BE2C (cell line): ENCODE measurements around the gene TMEM263.

Experiments used
- DNase-seq: peaks from one replicate; pipeline ENCODE4 v3.0.0-alpha.2; 2020
- H3K27me3 ChIP-seq: fragments of 250-450 bp; sonication (Bioruptor Pico); 2 replicates; pipeline ENCODE4 v1.5.1; 2020; ENCODE audit warnings: mild to moderate bottlenecking
- H3K36me3 ChIP-seq: fragments of 250-450 bp; sonication (Bioruptor Pico); 2 replicates; pipeline ENCODE4 v1.5.1; 2020; ENCODE audit warnings: mild to moderate bottlenecking
- H3K4me1 ChIP-seq: fragments of 250-450 bp; sonication (Bioruptor Pico); 2 replicates; pipeline ENCODE4 v1.5.1; 2020
- H3K4me3 ChIP-seq: 2 replicates; pipeline ENCODE4 v1.5.1; 2011; ENCODE audit warnings: low read depth, low read length
- H3K9me3 ChIP-seq: fragments of 250-450 bp; sonication (Bioruptor Pico); 2 replicates; pipeline ENCODE4 v1.5.1; 2020
- TF ChIP-seq, protein P1 (sequence below): IDR thresholded peaks from 2 replicates; pipeline ENCODE4 v1.5.1; 2012; ENCODE audit warnings: mild to moderate bottlenecking, low read depth, low read length

Gene TMEM263

DNA sequence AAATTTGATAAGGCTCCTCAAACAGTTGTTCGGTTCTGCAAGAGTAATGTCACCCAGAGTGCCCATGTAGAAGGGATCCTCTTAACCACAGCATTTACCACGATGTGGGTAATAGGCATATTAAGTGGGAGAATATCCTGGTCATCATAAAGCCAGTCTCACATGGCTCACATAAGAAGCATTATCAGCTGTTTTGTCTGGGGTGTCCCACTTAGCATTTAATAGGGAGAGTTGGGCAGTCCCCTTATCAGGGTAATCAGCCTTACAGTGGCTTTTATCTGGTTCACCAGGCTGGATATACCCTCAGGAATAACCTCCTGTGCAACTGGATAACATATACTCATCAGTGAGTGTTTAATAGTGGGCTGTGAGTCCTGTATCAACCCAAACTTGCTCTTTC, 12.9 kb upstream of the TMEM263 start:
- Histone ChIP-seq H3K36me3 (no peaks in the 10 kb centered on the region), H3K9me3 (no peaks in the 10 kb centered on the region; the same call in 1 of the 2 replicates), H3K27me3 (no peaks in the 10 kb centered on the region), H3K4me3 (no peak overlapping the region), H3K4me1 (no peaks in the 10 kb centered on the region)
- no peak for DNase-seq
- TF ChIP-seq, protein P1, sequence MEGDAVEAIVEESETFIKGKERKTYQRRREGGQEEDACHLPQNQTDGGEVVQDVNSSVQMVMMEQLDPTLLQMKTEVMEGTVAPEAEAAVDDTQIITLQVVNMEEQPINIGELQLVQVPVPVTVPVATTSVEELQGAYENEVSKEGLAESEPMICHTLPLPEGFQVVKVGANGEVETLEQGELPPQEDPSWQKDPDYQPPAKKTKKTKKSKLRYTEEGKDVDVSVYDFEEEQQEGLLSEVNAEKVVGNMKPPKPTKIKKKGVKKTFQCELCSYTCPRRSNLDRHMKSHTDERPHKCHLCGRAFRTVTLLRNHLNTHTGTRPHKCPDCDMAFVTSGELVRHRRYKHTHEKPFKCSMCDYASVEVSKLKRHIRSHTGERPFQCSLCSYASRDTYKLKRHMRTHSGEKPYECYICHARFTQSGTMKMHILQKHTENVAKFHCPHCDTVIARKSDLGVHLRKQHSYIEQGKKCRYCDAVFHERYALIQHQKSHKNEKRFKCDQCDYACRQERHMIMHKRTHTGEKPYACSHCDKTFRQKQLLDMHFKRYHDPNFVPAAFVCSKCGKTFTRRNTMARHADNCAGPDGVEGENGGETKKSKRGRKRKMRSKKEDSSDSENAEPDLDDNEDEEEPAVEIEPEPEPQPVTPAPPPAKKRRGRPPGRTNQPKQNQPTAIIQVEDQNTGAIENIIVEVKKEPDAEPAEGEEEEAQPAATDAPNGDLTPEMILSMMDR: no peak

DNA sequence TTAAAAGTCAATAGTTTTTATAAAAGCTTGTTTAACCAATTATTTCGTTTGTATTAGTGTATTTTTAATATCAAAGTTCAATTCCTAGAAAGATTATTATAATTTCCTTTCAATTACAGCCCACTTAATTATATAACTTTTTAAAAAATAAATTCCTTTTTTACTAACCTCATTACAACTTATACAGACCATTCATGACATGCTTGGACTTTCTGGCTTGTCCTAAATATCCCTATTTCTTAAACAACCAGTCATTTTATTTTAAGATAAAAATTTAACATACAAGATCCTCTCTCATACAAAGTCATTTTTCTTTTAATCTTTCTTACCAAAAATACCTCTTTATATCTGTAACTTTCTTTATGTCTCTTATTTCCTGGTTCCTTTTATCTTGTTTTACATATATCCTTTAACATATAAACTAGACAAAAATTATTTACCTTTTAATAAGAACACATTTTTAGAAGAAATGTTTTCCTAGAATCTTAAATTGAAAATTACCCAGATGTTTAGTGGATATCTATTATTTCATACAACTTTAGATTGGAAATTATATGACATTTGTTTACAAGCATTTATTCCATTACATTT, 10.4 kb upstream of the TMEM263 start:
- Histone ChIP-seq H3K9me3 (peaks cover 3% of the 10 kb centered on the region; the same call in 1 of the 2 replicates), H3K27me3 (no peaks in the 10 kb centered on the region), H3K4me1 (no peaks in the 10 kb centered on the region), H3K4me3 (no peak overlapping the region), H3K36me3 (no peaks in the 10 kb centered on the region)
- no peak for DNase-seq
- TF ChIP-seq, protein P1: no peak

DNA sequence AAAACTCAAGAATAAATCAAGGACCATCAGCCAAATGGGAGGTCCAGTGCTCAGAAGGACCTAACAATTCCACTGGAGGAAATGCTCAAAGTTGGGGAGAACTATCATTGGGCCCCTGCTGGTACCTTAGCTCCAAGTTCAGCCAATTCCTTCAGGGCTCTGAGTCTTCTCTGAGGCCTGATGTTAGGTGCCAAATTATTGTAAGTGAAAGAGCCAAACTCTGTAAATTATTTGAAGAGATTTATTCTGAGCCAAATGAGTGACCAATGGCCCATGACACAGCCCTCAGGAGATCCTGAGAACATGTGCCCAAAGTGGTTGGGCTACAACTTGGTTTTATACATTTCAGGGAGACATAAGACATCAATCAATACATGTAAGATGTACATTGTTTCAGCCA, 8.2 kb upstream of the TMEM263 start:
- Histone ChIP-seq H3K27me3 (no peaks in the 10 kb centered on the region), H3K4me3 (no peak overlapping the region), H3K4me1 (no peaks in the 10 kb centered on the region), H3K36me3 (no peaks in the 10 kb centered on the region), H3K9me3 (peaks cover 3% of the 10 kb centered on the region; the same call in 1 of the 2 replicates)
- TF ChIP-seq, protein P1: no peak
- DNase-seq: no peak

DNA sequence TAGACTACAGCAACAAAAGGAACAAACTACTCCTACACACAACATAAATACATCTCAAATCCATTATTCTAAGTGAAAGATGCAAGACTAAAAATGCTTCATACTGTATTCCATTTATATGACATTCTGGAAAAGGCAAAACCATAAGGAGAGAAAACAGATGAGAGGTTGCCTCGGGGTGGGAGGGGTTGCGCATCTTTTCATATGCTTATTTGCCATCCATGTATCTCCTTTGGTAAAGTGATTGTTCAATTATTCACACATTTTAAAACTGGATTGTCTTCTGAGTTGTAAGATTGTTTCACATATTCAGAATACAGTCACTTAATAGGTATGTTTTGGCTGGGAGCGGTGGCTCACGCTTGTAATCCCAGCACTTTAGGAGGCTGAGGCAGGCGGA, 5.1 kb upstream of the TMEM263 start:
- DNase-seq: no peak
- H3K36me3 ChIP-seq: no peaks in the 10 kb centered on the region
- TF ChIP-seq, protein P1: no peak

DNA sequence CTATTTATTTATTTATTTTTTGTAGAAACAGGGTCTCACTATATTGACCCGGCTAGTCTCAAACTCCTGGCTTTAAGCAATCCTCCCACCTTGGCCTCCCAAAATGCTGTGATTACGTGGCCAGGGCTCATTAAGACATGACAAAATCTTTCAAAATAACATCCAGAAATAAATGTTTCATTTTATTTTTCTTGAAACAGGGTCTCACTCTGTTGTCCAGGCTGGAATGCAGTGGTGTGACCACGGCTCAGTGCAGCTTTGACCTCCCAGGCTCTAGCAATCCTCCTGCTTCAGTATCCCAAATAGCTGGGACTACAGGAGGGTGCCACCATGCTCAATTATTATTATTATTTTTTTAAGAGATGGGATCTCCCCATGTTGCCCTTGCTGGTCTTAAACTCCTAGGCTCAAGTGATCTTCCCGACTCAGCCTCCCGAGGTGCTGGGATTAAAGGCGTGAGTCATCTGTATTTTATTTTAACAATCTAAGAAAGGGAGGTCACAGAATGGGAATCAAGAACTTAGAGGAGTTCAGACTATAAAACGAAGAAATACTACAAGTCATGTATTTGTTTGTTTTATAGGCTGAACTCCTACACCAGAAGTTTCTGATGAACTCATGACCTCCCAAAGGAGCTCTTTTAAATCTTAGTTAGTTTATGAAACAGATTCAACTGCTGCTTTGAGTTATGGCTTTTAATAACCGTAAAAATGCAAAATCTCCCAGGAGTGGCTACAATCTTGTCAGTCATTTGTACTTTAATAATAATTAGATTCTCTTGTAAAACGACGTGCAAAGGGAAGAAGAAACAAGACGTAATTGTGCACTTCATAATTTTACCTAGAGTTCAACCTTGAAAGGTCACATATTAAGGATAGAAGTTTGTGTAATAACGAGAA, 2.1 kb upstream of the TMEM263 start:
- Histone ChIP-seq H3K36me3 (no peaks in the 10 kb centered on the region), H3K4me3 (no peak overlapping the region), H3K4me1 (no peaks in the 10 kb centered on the region), H3K27me3 (no peaks in the 10 kb centered on the region), H3K9me3 (no peaks in the 10 kb centered on the region)
- TF ChIP-seq, protein P1: no peak
- DNase-seq: no peak

More for the DNA sequence above, 5.1 kb upstream of the TMEM263 start:
- Histone ChIP-seq H3K27me3 (no peaks in the 10 kb centered on the region), H3K4me1 (no peaks in the 10 kb centered on the region), H3K4me3 (no peak overlapping the region), H3K9me3 (peaks cover 3% of the 10 kb centered on the region; the same call in 1 of the 2 replicates)
